HepG2 (cell line): ENCODE measurements around the gene NT5M. TPM values are rescaled to one million over a fixed set of nuclear protein-coding genes. Genes with fewer than 3 reads are reported as not detected.
A peak's percentile ranks its signal among the peaks of the same experiment; 100 is the strongest.

ENCODE experiments used
- BCL6 ChIP-seq: IDR thresholded peaks from 2 replicates; pipeline ENCODE4 v1.6.1; 2016; ENCODE audit warnings: missing genetic modification reagents, missing compliant biosample characterization
- FIP1L1 ChIP-seq: fragments of 200-400 bp; formaldehyde crosslinking; IDR thresholded peaks from 2 replicates; pipeline ENCODE4 v1.6.1; 2018; ENCODE audit warnings: low read depth, mild to moderate bottlenecking, low read length, moderate library complexity, borderline replicate concordance; ENCODE audit not compliant: insufficient read depth
- FOSL1 ChIP-seq: sonication (generic); formaldehyde crosslinking; IDR thresholded peaks from 2 replicates; pipeline ENCODE4 v1.9.0; 2021; ENCODE audit warnings: missing genetic modification reagents, borderline replicate concordance
- FOSL2 ChIP-seq: sonication (generic); formaldehyde crosslinking; IDR thresholded peaks from 2 replicates; pipeline ENCODE4 v1.4.0; 2020; ENCODE audit warnings: missing genetic modification reagents
- FOXM1 ChIP-seq: sonication (generic); formaldehyde crosslinking; IDR thresholded peaks from 2 replicates; pipeline ENCODE4 v1.5.0; 2020; ENCODE audit warnings: missing genetic modification reagents
- FOXO1 ChIP-seq: sonication (generic); formaldehyde crosslinking; IDR thresholded peaks from 2 replicates; pipeline ENCODE4 v1.4.0; 2020; ENCODE audit warnings: missing genetic modification reagents
- PHF21A ChIP-seq: sonication (generic); formaldehyde crosslinking; IDR thresholded peaks from 2 replicates; pipeline ENCODE4 v1.5.0; 2020; ENCODE audit warnings: mild to moderate bottlenecking, missing genetic modification reagents
- USF2 ChIP-seq, 2 experiments: sonication (generic) in 1 of 2; formaldehyde crosslinking in 1 of 2; IDR thresholded peaks; 2 replicates each; pipeline versions ENCODE4 v1.5.1 to v1.6.1; 2011 to 2020; ENCODE audit warnings: borderline replicate concordance in 1 of 2, low read depth in 1 of 2, low read length in 1 of 2, mild to moderate bottlenecking in 1 of 2, missing genetic modification reagents in 1 of 2, moderate library complexity in 1 of 2
- ZFY ChIP-seq: sonication (generic); formaldehyde crosslinking; IDR thresholded peaks from 2 replicates; pipeline ENCODE4 v1.4.0; 2020; ENCODE audit warnings: missing genetic modification reagents
- ZNF205 ChIP-seq: IDR thresholded peaks from 2 replicates; pipeline ENCODE4 v1.6.1; 2018; ENCODE audit warnings: missing biosample characterization, missing genetic modification reagents
- ZNF337 ChIP-seq: sonication (generic); formaldehyde crosslinking; IDR thresholded peaks from 2 replicates; pipeline ENCODE4 v1.5.1; 2020; ENCODE audit warnings: missing genetic modification reagents, low read depth, mild to moderate bottlenecking, borderline replicate concordance
- ZNF589 ChIP-seq: sonication (generic); formaldehyde crosslinking; conservative IDR thresholded peaks from 2 replicates; pipeline ENCODE4 v1.8.0; 2022; ENCODE audit warnings: mild to moderate bottlenecking, moderate library complexity, missing genetic modification reagents
- polyA plus RNA-seq, 8 experiments: library from polyadenylated mRNA; depleted of rRNA in 3 of 8; stranded (reverse) in 7 of 8; unstranded in 1 of 8; fragments of >200 nt; fragmentation: Illumina TruSeq in 4 of 8; extraction: Trizol in 4 of 8; gene quantifications; 2 replicates each; pipeline versions ENCODE4 v1.2.1 to v1.2.3, GENCODE V29; 2011 to 2016; ENCODE audit warnings: low read depth in 4 of 8, missing spikeins in 1 of 8, mixed read lengths in 1 of 8; ENCODE audit not compliant: insufficient read depth in 1 of 8
- total RNA-seq, 5 experiments: library from RNA; depleted of rRNA; stranded (reverse); fragments of >200 nt; fragmentation: Illumina TruSeq; extraction: Trizol; gene quantifications; 2 replicates each; pipeline ENCODE4 v1.2.3, GENCODE V29; 2016; ENCODE audit warnings: low read depth in 1 of 5
- TF ChIP-seq, protein P1 (sequence below): sonication (generic); formaldehyde crosslinking; IDR thresholded peaks from 2 replicates; pipeline ENCODE4 v1.5.0; 2020; ENCODE audit warnings: mild to moderate bottlenecking, missing genetic modification reagents, moderate library complexity
- TF ChIP-seq, protein P2 (sequence below): sonication (generic); formaldehyde crosslinking; IDR thresholded peaks from 2 replicates; pipeline ENCODE4 v1.5.0; 2020; ENCODE audit warnings: missing genetic modification reagents, mild to moderate bottlenecking, borderline replicate concordance
- TF ChIP-seq, protein P3 (sequence below): sonication (generic); formaldehyde crosslinking; IDR thresholded peaks from 2 replicates; pipeline ENCODE4 v1.8.0; 2023; ENCODE audit warnings: mild to moderate bottlenecking, missing genetic modification reagents
- TF ChIP-seq, protein P4 (sequence below): sonication (generic); formaldehyde crosslinking; IDR thresholded peaks from 2 replicates; pipeline ENCODE4 v1.8.1; 2023; ENCODE audit warnings: mild to moderate bottlenecking, missing genetic modification reagents, borderline replicate concordance
- TF ChIP-seq, protein P5 (sequence below): sonication (generic); formaldehyde crosslinking; IDR thresholded peaks from 2 replicates; pipeline ENCODE4 v1.9.0; 2022; ENCODE audit warnings: missing genetic modification reagents, mild to moderate bottlenecking, borderline replicate concordance

The NT5M gene
- total and polyA plus RNA-seq, 2 of the 13 experiments (the other 11 are each of a cell fraction or from before 2014, with no cell fraction given): 0.55 to 0.78 TPM

DNA sequence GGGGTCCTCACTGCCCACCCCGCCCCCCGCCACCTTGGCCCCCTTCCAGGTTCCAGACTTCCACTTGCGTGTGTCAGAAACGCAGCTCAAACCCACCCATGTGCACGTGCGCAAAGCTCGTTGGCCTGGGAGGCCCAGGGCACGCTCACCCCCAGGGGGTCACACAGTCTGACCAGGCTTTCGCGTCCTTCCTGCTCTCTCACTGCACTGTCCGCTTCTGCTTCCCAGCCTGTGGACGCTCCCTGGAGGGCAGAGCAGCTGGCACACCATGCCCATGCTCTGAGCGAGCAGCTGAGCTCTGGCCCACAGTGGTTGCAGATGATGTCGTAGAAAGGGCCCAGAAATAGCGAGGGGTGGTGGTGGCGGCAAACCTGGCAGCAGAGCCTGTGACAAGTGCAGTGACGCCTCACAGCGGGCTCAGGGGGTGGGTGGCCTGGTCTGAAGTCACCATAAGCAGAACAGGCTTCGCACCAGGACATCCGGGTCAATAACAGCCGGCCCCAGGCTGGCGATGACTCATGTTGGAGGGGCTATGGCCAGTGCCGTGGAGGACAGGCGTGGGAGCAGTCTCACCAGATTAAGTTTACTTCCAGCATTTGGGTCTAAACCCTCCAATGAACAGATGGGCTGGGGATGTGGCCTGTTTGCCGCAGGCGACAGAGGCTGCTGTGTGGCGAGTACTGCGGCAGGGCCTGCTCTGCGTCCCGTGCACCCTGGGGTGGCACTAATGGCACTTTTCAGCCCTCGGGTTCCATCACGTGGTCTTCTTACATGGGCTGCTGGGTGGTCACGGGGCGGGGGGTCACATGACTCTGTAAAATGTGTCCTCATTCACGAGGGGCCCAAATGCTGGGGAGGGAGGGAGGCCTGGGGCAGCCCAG lies 49.0 kb downstream of the NT5M start (continued):
- TF ChIP-seq USF2 (IDR thresholded peaks at IDR 0.05; ENCODE audit: low read depth, low read length) (peak; percentile 61; the same call in 1 of the 2 replicates), USF2 (CRISPR knock-in tag; IDR thresholded peaks at IDR 0.05; ENCODE audit: borderline replicate concordance) (no peak), ZNF589 (CRISPR knock-in tag) (0 out of 2 replicates have a peak, but pooled peaks have one; percentile 30), FOSL1 (CRISPR knock-in tag) (0 out of 2 replicates have a peak, but pooled peaks have one; percentile 62), PHF21A (CRISPR knock-in tag) (0 out of 2 replicates have a peak, but pooled peaks have one; percentile 21), ZNF205 (CRISPR knock-in tag) (no peak), FOXM1 (CRISPR knock-in tag) (no peak), ZNF337 (CRISPR knock-in tag) (no peak), FOSL2 (CRISPR knock-in tag) (peak; percentile 97), BCL6 (CRISPR knock-in tag) (0 out of 2 replicates have a peak, but pooled peaks have one; percentile 10), ZFY (CRISPR knock-in tag) (peak; percentile 72), FIP1L1 (no peak), FOXO1 (CRISPR knock-in tag) (0 out of 2 replicates have a peak, but pooled peaks have one; percentile 18)
- TF ChIP-seq, protein P1, sequence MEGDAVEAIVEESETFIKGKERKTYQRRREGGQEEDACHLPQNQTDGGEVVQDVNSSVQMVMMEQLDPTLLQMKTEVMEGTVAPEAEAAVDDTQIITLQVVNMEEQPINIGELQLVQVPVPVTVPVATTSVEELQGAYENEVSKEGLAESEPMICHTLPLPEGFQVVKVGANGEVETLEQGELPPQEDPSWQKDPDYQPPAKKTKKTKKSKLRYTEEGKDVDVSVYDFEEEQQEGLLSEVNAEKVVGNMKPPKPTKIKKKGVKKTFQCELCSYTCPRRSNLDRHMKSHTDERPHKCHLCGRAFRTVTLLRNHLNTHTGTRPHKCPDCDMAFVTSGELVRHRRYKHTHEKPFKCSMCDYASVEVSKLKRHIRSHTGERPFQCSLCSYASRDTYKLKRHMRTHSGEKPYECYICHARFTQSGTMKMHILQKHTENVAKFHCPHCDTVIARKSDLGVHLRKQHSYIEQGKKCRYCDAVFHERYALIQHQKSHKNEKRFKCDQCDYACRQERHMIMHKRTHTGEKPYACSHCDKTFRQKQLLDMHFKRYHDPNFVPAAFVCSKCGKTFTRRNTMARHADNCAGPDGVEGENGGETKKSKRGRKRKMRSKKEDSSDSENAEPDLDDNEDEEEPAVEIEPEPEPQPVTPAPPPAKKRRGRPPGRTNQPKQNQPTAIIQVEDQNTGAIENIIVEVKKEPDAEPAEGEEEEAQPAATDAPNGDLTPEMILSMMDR: peak; percentile 42
- TF ChIP-seq, protein P2, sequence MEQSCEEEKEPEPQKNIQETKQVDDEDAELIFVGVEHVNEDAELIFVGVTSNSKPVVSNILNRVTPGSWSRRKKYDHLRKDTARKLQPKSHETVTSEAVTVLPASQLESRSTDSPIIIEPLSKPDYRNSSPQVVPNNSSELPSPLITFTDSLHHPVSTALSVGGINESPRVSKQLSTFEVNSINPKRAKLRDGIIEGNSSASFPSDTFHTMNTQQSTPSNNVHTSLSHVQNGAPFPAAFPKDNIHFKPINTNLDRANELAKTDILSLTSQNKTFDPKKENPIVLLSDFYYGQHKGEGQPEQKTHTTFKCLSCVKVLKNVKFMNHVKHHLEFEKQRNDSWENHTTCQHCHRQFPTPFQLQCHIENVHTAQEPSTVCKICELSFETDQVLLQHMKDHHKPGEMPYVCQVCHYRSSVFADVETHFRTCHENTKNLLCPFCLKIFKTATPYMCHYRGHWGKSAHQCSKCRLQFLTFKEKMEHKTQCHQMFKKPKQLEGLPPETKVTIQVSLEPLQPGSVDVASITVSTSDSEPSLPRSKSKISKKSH (CRISPR knock-in tag): peak; percentile 48; the same call in 1 of the 2 replicates
- TF ChIP-seq, protein P3, sequence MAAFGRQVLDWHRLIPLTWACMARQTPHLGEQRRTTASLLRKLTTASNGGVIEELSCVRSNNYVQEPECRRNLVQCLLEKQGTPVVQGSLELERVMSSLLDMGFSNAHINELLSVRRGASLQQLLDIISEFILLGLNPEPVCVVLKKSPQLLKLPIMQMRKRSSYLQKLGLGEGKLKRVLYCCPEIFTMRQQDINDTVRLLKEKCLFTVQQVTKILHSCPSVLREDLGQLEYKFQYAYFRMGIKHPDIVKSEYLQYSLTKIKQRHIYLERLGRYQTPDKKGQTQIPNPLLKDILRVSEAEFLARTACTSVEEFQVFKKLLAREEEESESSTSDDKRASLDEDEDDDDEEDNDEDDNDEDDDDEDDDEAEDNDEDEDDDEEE (CRISPR knock-in tag): no peak
- TF ChIP-seq, protein P4, sequence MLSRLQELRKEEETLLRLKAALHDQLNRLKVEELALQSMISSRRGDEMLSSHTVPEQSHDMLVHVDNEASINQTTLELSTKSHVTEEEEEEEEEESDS (CRISPR knock-in tag): peak; percentile 98; the same call in 1 of the 2 replicates
- TF ChIP-seq, protein P5, sequence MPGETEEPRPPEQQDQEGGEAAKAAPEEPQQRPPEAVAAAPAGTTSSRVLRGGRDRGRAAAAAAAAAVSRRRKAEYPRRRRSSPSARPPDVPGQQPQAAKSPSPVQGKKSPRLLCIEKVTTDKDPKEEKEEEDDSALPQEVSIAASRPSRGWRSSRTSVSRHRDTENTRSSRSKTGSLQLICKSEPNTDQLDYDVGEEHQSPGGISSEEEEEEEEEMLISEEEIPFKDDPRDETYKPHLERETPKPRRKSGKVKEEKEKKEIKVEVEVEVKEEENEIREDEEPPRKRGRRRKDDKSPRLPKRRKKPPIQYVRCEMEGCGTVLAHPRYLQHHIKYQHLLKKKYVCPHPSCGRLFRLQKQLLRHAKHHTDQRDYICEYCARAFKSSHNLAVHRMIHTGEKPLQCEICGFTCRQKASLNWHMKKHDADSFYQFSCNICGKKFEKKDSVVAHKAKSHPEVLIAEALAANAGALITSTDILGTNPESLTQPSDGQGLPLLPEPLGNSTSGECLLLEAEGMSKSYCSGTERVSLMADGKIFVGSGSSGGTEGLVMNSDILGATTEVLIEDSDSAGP (CRISPR knock-in tag): 0 out of 2 replicates have a peak, but pooled peaks have one; percentile 43
